ENCODE results near the gene NFE2. TPM values are rescaled to one million over a fixed set of nuclear protein-coding genes. Genes with fewer than 3 reads are reported as not detected.
"Not testable (repeated sequence)": the region's sequence is repeated elsewhere in the genome, so short reads cannot be mapped to it uniquely, and the experiment has no call there.

NFE2 gene
- total RNA-seq, 1 experiment from 2014 or later = not detected

DNA sequence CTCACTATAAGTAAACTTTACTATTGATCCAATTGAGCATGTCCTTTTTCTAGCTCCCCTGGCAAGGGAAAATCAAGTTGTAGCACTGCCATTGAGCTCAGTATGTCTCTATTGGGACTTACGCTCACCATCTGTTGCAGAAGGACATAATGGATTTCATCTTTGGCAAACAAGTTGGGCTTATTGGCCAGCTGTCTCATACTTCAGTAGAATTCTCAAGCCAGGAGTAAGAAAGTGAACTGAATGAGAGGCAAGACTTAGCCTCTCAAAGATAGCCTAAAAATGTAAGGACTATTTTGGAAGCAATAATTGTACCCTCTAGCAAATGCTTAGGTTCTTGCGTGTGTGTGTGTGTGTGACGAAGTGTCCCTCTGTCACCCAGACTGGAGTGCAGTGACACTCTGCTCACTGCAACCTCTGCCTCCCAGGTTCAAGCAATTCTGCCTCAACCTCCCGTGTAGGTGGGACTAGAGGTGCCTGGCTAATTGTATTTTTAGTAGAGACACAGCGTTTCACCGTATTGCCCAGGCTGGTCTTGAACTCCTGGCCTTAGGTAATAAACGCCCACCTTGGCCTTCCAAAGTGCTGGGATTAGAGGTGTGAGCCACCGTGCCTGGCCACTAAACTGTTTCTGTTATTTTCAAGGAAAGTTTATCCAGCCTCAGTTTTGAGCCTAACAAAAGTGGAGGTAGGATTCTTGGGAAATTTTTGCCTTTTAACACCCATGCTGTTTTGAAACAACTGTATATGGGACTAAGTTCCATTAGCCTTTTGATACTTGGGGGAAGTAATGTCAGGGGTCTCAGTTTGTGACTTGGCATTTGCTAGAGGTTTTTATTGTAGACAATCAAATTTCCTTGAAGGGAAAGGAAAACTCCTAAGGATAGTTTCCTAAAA lies 13.3 kb downstream of the NFE2 start:
- Histone ChIP-seq H3K4me1 (ENCODE audit: insufficient read depth, low read length, poor library complexity, severe bottlenecking) (peaks cover 8% of the 10 kb centered on the region), H3K9me3 (ENCODE audit: low read depth, low read length, poor library complexity, severe bottlenecking) (no peaks in the 10 kb centered on the region), H3K27ac (ENCODE audit: low read depth, low read length, poor library complexity, severe bottlenecking) (peak overlapping the region; percentile 32), H3K27me3 (replicated peaks; ENCODE audit: insufficient read depth, low read depth, low read length, poor library complexity) (no peaks in the 10 kb centered on the region), H3K36me3 (ENCODE audit: insufficient read depth, low read length, poor library complexity, severe bottlenecking) (peaks cover 60% of the 10 kb centered on the region), H3K4me3 (ENCODE audit: low read depth, low read length, poor library complexity, severe bottlenecking) (no peak overlapping the region)
- CTCF ChIA-PET = no interaction called here
- POLR2A ChIA-PET (ENCODE audit: low non-redundant PET) = interaction anchor here (0.8 to 2.6 kb wide), 2 partner anchors 7 to 38 kb away, joined by 4 to 12 read pairs; partner anchors contain the start of genes CBX5, COPZ1 and HNRNPA1
- intact Hi-C loops (cut with micrococcal nuclease; ENCODE audit: unreplicated experiment) = no loop called here
- TF ChIP-seq EZH2 (IDR thresholded peaks at IDR 0.05; ENCODE audit: borderline replicate concordance, low read depth, low read length, poor library complexity, severe bottlenecking) = no peak
- DNase-seq (ENCODE audit: low spot score) = no peak
- BruUV-seq (replicated peaks) = no TSS peak

- Histone ChIP-seq H3K9me3 (ENCODE audit: low read depth, low read length, poor library complexity, severe bottlenecking) (no peaks in the 10 kb centered on the region), H3K27me3 (replicated peaks; ENCODE audit: insufficient read depth, low read depth, low read length, poor library complexity) (no peaks in the 10 kb centered on the region), H3K27ac (ENCODE audit: low read depth, low read length, poor library complexity, severe bottlenecking) (no peak overlapping the region), H3K36me3 (ENCODE audit: insufficient read depth, low read length, poor library complexity, severe bottlenecking) (peaks cover 72% of the 10 kb centered on the region), H3K4me3 (ENCODE audit: low read depth, low read length, poor library complexity, severe bottlenecking) (no peak overlapping the region), H3K4me1 (ENCODE audit: insufficient read depth, low read length, poor library complexity, severe bottlenecking) (peaks cover 8% of the 10 kb centered on the region)
- TF ChIP-seq EZH2 (IDR thresholded peaks at IDR 0.05; ENCODE audit: borderline replicate concordance, low read depth, low read length, poor library complexity, severe bottlenecking) = no peak
- no peak for TF ChIP-seq CTCF (conservative IDR thresholded peaks at IDR 0.05; ENCODE audit: low read depth, low read length)
- POLR2A ChIA-PET (ENCODE audit: low non-redundant PET) = interaction anchor here (0.5 to 0.8 kb wide), 3 partner anchors 13 to 39 kb away, joined by 4 to 15 read pairs (median 4); partner anchors contain the start of gene COPZ1
- DNase-seq (ENCODE audit: low spot score) = no peak
- BruUV-seq (replicated peaks) = no TSS peak
- intact Hi-C loops (cut with micrococcal nuclease; ENCODE audit: unreplicated experiment) = no loop called here
- CTCF ChIA-PET = no interaction called here
Observed at GRCh38 chr12:54286042-54287030, 14.5 kb downstream of the NFE2 start.

DNA sequence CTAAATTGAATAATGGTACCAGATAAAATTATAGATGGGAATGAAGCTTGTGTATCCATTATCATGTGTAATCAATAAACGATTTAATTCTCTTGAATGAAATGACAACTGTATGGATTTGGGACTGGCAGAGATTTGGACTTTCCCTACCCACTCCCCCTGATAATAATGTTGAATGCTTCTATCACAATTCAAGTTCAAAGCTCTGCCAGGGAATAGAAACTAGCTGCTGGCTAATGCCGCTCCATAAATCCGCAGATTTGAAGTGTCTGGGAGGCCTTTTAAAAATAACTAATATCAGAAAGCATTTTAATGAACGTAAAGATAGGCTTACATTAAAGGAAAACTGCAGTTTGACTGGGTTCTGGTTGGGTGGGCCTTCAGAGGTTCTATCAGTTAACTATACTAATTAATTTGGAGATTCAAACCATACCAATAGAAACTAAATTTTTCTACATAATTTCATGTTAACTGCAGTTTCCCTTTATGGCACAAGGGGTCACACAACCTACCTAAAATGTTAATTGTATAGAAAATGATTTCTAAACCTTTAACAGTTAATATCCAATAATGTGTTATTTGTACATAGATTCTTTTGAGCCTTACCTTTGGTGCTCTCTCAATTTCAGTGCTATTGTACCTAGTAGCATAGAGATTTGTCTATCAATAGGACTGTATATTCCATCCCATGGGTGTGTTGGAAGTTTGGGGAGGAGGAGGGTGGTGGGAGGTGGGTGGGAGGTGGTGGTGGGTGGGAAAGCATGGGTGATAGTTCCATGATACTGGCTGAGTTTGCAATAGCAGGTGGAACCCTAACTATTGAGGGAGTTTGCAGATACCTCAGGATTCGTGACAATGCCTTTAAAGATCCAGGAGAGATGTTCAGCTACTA lies 15.4 kb downstream of the NFE2 start:
- TF ChIP-seq CTCF (conservative IDR thresholded peaks at IDR 0.05; ENCODE audit: low read depth, low read length) = peak; percentile 49
- TF ChIP-seq EZH2 (IDR thresholded peaks at IDR 0.05; ENCODE audit: borderline replicate concordance, low read depth, low read length, poor library complexity, severe bottlenecking) = no peak
- peaks cover 8% of the 10 kb centered on the region for H3K4me1 ChIP-seq (ENCODE audit: insufficient read depth, low read length, poor library complexity, severe bottlenecking)
- intact Hi-C loops (cut with micrococcal nuclease; ENCODE audit: unreplicated experiment) = no loop called here
- no peak overlapping the region for H3K27ac ChIP-seq (ENCODE audit: low read depth, low read length, poor library complexity, severe bottlenecking)
- no TSS peak for BruUV-seq (replicated peaks)
- H3K27me3 ChIP-seq (replicated peaks; ENCODE audit: insufficient read depth, low read depth, low read length, poor library complexity) = no peaks in the 10 kb centered on the region
- ChIA-PET POLR2A (ENCODE audit: low non-redundant PET) (no interaction called here), CTCF (no interaction called here)
- DNase-seq (ENCODE audit: low spot score) = no peak
- peak overlapping the region; percentile 73 for H3K4me3 ChIP-seq (ENCODE audit: low read depth, low read length, poor library complexity, severe bottlenecking)
- H3K9me3 ChIP-seq (ENCODE audit: low read depth, low read length, poor library complexity, severe bottlenecking) = no peaks in the 10 kb centered on the region
- H3K36me3 ChIP-seq (ENCODE audit: insufficient read depth, low read length, poor library complexity, severe bottlenecking) = peaks cover 77% of the 10 kb centered on the region

DNA sequence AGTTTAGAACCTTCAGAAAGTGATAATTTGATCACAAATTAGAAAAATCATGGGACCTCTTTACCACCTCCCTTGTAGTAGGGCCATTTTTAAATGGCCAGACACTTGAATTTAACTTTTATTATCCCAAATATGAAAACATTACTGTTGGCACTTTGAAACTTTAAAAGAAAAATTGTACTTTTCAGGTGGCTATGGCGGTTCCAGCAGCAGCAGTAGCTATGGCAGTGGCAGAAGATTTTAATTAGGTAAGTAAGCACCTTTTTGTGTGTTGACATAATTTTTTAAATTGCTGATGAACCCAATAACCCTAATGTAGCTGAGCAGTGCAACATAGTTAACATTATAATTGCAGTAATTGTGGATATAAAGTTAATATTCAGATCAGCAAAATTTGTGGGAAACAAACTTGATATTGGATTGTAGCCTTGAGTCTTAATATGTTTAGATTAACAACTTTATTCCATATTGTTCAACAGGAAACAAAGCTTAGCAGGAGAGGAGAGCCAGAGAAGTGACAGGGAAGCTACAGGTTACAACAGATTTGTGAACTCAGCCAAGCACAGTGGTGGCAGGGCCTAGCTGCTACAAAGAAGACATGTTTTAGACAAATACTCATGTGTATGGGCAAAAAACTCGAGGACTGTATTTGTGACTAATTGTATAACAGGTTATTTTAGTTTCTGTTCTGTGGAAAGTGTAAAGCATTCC lies 16.6 kb downstream of the NFE2 start:
- H3K27me3 ChIP-seq (replicated peaks; ENCODE audit: insufficient read depth, low read depth, low read length, poor library complexity); CTCF ChIA-PET; H3K9me3 ChIP-seq (ENCODE audit: low read depth, low read length, poor library complexity, severe bottlenecking); DNase-seq (ENCODE audit: low spot score); BruUV-seq (replicated peaks); H3K4me1 ChIP-seq (ENCODE audit: insufficient read depth, low read length, poor library complexity, severe bottlenecking); intact Hi-C loops (cut with micrococcal nuclease; ENCODE audit: unreplicated experiment); H3K27ac ChIP-seq (ENCODE audit: low read depth, low read length, poor library complexity, severe bottlenecking): not testable (repeated sequence)
- H3K4me3 ChIP-seq (ENCODE audit: low read depth, low read length, poor library complexity, severe bottlenecking) = peak overlapping the region; percentile 73
- POLR2A ChIA-PET (ENCODE audit: low non-redundant PET) = interaction anchor here (0.7 kb wide), 1 partner anchor 9 kb away, joined by 3 read pairs; no protein-coding TSS in a partner anchor
- H3K36me3 ChIP-seq (ENCODE audit: insufficient read depth, low read length, poor library complexity, severe bottlenecking) = peaks cover 77% of the 10 kb centered on the region

Measured in A673 (cell line).